ENCODE data around the gene TTLL12. TPM values are rescaled to one million over a fixed set of nuclear protein-coding genes. Genes with fewer than 3 reads are reported as not detected.

The TTLL12 gene
- total and polyA plus RNA-seq, 2 donors (not counting 1 experiment from before 2014, with no cell fraction given): 11.0 to 21.3 TPM

DNA sequence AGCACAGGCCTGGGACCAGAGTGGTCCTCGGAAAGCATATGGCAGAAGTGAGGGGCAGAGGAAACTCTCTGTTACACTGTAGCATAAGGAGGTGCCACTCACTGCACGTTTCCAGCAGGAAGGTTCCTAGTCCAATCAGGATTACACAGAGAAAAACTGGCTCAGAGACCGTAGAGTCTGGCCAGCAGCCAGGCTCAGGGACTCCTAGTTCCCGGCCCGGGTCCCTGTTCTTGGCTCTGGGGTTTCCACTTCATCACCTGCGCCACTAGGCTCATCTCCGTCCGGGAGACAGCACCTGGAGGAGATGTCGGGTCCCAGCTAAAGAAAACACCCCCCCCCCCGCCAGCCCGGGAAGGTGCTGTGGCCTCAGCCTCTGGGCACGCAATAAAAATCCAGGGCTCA lies 1.1 kb downstream of the TTLL12 start:
- ChIA-PET POLR2A (interaction anchor here (0.6 kb wide), 1 partner anchor 40 kb away, joined by 4 read pairs; no protein-coding TSS in a partner anchor), CTCF (interaction anchor here (1.2 kb wide), 1 partner anchor 16 kb away, joined by 3 read pairs; no protein-coding TSS in a partner anchor)
- no peaks in the 10 kb centered on the region for H3K27me3 Mint-ChIP-seq
- no peaks in the 10 kb centered on the region for H3K9me3 Mint-ChIP-seq (ENCODE audit: insufficient read depth)
- peaks cover 12% of the 10 kb centered on the region for H4K20me1 ChIP-seq (ENCODE audit: control insufficient read depth, insufficient read depth, low read length, poor library complexity, severe bottlenecking)
- H3K9ac ChIP-seq (ENCODE audit: low read length): peak overlapping the region; percentile 75
- ATAC-seq (ENCODE audit: low read depth) (no peak), DNase-seq (peak; percentile 30)
- TF ChIP-seq EZH2 (IDR thresholded peaks at IDR 0.05; ENCODE audit: borderline replicate concordance, insufficient read depth, low read depth, low read length, poor library complexity, severe bottlenecking): no peak
- TF ChIP-seq, protein P1, sequence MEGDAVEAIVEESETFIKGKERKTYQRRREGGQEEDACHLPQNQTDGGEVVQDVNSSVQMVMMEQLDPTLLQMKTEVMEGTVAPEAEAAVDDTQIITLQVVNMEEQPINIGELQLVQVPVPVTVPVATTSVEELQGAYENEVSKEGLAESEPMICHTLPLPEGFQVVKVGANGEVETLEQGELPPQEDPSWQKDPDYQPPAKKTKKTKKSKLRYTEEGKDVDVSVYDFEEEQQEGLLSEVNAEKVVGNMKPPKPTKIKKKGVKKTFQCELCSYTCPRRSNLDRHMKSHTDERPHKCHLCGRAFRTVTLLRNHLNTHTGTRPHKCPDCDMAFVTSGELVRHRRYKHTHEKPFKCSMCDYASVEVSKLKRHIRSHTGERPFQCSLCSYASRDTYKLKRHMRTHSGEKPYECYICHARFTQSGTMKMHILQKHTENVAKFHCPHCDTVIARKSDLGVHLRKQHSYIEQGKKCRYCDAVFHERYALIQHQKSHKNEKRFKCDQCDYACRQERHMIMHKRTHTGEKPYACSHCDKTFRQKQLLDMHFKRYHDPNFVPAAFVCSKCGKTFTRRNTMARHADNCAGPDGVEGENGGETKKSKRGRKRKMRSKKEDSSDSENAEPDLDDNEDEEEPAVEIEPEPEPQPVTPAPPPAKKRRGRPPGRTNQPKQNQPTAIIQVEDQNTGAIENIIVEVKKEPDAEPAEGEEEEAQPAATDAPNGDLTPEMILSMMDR (IDR thresholded peaks at IDR 0.05): no peak
- H3K27me3 ChIP-seq (replicated peaks in 1 of 4; ENCODE audit: control extremely low read depth in 1 of 4, control insufficient read depth in 3 of 4, insufficient read depth in 4 of 4, low read length in 3 of 4): peaks cover 0 to 6% (median 0%) of the 10 kb centered on the region in 4 experiments
- peak overlapping the region; percentile 86 for H3K4me2 ChIP-seq (replicated peaks; ENCODE audit: low read depth, low read length, poor library complexity, severe bottlenecking)
- H3K27ac ChIP-seq (ENCODE audit: low read length in 2 of 2): no peak overlapping the region
- peaks cover 30% of the 10 kb centered on the region for H3K79me2 ChIP-seq (ENCODE audit: control insufficient read depth, insufficient read depth, low read length)
- 90% methylated on average over 10 of the region's 12 CpGs for WGBS (ENCODE audit: insufficient coverage)
- H3K4me3 Mint-ChIP-seq: peak overlapping the region; percentile 74
- peaks cover 0 to 5% (median 1%) of the 10 kb centered on the region in 3 donors for H3K9me3 ChIP-seq (ENCODE audit: control extremely low read depth in 1 of 3, control insufficient read depth in 2 of 3, insufficient read depth in 1 of 3, low read length in 2 of 3)
- peaks cover 18% of the 10 kb centered on the region for H3K4me1 Mint-ChIP-seq
- peak overlapping the region; percentile 32 for H3K27ac Mint-ChIP-seq
- peak overlapping the region; percentile 88 for H2AFZ ChIP-seq (ENCODE audit: insufficient read depth, low read depth, low read length, poor library complexity, severe bottlenecking)
- intact Hi-C loops (cut with micrococcal nuclease): loop anchor here (2.0 to 5.0 kb wide), 2 partner anchors 33 to 771 kb away; partner anchors contain the start of gene SAMM50
- H3K4me3 ChIP-seq (ENCODE audit: control extremely low read depth in 1 of 5, extremely low read depth in 1 of 5, insufficient read depth in 1 of 5, low read depth in 2 of 5, low read length in 4 of 5): peak overlapping the region in 2 of 5 experiments; percentile 61 to 64
- peaks cover 0 to 4% of the 10 kb centered on the region in 2 experiments for H3K36me3 ChIP-seq (replicated peaks in 1 of 2; ENCODE audit: control extremely low read depth in 1 of 2, control insufficient read depth in 1 of 2, extremely low read depth in 1 of 2, insufficient read depth in 2 of 2, low read length in 1 of 2)
- peaks cover 14 to 19% of the 10 kb centered on the region in 2 donors for H3K4me1 ChIP-seq (ENCODE audit: control insufficient read depth in 2 of 2, insufficient read depth in 2 of 2, low read length in 2 of 2)

DNA sequence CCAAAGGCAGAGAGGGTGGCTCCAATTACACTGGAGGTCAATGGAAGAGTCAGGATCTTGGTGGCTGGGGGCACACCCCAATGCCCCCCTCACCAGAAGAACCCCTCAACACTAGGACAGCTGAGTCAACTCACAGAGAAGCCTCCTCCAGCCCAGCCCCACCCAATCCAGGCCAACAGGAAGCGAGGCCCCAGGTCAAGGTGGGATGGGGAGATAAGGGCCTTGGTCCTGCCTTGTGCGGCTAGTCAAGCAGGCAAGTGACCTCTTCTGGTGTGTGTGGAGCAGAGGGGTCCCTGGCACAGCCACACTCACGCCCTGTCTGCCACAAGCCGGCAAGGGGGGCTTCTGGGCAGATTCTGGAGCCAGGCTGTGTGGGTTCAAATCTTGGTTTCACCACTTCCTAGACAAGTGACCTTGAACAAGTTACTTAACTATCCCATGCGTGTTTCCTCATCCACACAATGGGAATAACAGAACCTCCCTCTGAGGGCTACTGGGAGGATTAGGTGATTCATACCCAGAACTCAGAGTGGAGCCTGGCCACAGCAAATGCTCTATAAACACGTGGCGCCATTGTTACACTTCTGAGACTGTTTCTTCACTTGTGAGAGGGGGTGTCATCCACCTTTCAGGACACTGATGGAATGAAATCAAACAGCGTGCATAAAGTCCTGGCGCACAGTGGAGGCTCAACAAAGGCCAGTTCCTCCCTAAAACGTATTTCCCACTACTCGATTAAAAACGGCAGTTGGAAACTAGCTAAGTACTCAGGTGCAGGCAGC lies 3.2 kb downstream of the TTLL12 start:
- Histone ChIP-seq H3K4me2 (replicated peaks; ENCODE audit: low read depth, low read length, poor library complexity, severe bottlenecking) (no peak overlapping the region), H4K20me1 (ENCODE audit: control insufficient read depth, insufficient read depth, low read length, poor library complexity, severe bottlenecking) (peaks cover 12% of the 10 kb centered on the region), H3K79me2 (ENCODE audit: control insufficient read depth, insufficient read depth, low read length) (peaks cover 38% of the 10 kb centered on the region), H3K4me1 (ENCODE audit: control insufficient read depth in 2 of 2, insufficient read depth in 2 of 2, low read length in 2 of 2) (peaks cover 14 to 19% of the 10 kb centered on the region in 2 donors), H3K27me3 (replicated peaks in 1 of 4; ENCODE audit: control extremely low read depth in 1 of 4, control insufficient read depth in 3 of 4, insufficient read depth in 4 of 4, low read length in 3 of 4) (no peaks in the 10 kb centered on the region), H3K36me3 (replicated peaks in 1 of 2; ENCODE audit: control extremely low read depth in 1 of 2, control insufficient read depth in 1 of 2, extremely low read depth in 1 of 2, insufficient read depth in 2 of 2, low read length in 1 of 2) (peaks cover 0 to 15% of the 10 kb centered on the region in 2 experiments), H2AFZ (ENCODE audit: insufficient read depth, low read depth, low read length, poor library complexity, severe bottlenecking) (no peak overlapping the region), H3K4me3 (ENCODE audit: control extremely low read depth in 1 of 5, extremely low read depth in 1 of 5, insufficient read depth in 1 of 5, low read depth in 2 of 5, low read length in 4 of 5) (no peak overlapping the region), H3K27ac (ENCODE audit: low read length in 2 of 2) (no peak overlapping the region), H3K9me3 (ENCODE audit: control extremely low read depth in 1 of 3, control insufficient read depth in 2 of 3, insufficient read depth in 1 of 3, low read length in 2 of 3) (peaks cover 0 to 4% (median 0%) of the 10 kb centered on the region in 3 donors), H3K9ac (ENCODE audit: low read length) (no peak overlapping the region)
- Mint-ChIP-seq H3K27me3 (no peaks in the 10 kb centered on the region), H3K4me3 (peak overlapping the region; percentile 28), H3K9me3 (ENCODE audit: insufficient read depth) (no peaks in the 10 kb centered on the region), H3K27ac (no peak overlapping the region), H3K4me1 (peaks cover 16% of the 10 kb centered on the region)
- DNase-seq: no peak
- TF ChIP-seq EZH2 (IDR thresholded peaks at IDR 0.05; ENCODE audit: borderline replicate concordance, insufficient read depth, low read depth, low read length, poor library complexity, severe bottlenecking): no peak
- TF ChIP-seq, protein P1 (IDR thresholded peaks at IDR 0.05): no peak
- POLR2A ChIA-PET: no interaction called here
- intact Hi-C loops (cut with micrococcal nuclease): no loop called here
- ATAC-seq (ENCODE audit: low read depth): no peak
- WGBS (ENCODE audit: insufficient coverage): 76% methylated on average over 10 of the region's 12 CpGs
- CTCF ChIA-PET: no interaction called here

All from B cell (primary cell).